GM21515 (cell line): Measurements from ENCODE around the gene MMP23B.
"Not testable (repeated sequence)": the region's sequence is repeated elsewhere in the genome, so short reads cannot be mapped to it uniquely, and the experiment has no call there.

Source experiments
- ATAC-seq: cut with Tn5 transposase; IDR thresholded peaks from one replicate; pipeline ENCODE4 v1.9.1; 2021; ENCODE audit not compliant: unreplicated experiment

MMP23B gene

DNA sequence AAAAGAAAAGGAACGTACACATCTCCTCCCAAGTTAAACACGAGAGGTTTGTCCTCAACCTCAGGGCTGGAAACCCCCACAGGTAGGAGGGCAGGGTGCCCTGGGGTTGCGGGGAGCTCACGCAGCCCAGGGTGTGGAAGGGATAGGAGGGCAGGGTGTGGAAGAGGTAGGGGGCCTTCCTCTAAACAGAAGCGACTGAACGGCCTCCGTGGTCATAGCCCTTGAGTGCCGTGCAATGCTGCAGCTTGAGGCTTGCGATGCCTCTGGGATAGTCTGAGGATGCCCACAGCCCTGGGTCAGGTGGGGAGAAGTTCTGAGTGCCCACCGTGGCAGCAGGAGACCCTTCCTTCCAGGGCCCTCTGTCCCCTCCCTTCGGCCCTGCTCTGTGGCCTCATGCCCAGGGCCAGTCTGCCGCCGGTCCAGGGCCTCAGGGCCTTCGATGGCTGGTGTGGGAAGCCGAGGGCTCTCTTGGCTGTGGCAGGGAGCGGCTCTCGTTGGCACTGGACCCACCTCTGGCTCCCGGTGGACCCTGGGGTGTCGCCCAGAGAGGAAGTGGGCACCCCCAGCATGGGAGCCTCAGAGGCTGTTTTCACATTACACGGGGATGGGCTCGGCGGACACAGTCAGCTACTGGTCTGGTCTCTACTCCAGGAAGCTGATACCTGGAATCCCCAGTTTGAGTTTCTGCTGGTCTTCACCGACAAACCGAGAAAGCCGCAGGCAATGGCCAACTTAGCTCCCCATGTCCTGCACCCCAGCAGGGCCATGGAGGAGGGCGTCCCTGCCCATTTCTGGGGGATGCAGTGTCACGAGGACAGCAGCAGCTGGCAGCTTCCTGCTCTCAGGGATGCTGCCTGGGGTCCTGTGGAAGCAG lies 33.2 kb downstream of the MMP23B start:
- ATAC-seq, result no peak

DNA sequence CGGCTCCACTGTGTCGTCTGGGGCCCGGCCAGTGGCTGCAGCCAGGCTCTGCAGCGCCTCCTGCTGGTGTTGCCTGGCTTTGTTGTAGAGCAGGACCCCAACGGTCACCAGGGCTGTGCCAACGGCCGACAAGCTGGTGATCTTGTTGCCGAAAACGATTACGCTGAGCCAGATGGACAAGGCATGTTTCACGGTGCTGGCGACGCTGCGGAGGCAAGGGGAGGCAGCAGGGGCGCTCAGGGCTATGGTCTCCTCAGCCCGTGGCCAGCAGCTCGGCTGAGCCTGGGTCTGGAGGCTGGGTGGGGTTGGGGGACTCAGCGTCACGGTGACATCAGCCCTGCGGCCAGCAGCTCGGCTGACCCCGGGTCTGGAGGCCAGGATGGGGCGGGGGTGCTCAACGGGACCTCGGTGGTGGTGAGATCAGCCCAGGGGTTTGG lies 33.9 kb downstream of the MMP23B start:
- ATAC-seq, result no peak

DNA sequence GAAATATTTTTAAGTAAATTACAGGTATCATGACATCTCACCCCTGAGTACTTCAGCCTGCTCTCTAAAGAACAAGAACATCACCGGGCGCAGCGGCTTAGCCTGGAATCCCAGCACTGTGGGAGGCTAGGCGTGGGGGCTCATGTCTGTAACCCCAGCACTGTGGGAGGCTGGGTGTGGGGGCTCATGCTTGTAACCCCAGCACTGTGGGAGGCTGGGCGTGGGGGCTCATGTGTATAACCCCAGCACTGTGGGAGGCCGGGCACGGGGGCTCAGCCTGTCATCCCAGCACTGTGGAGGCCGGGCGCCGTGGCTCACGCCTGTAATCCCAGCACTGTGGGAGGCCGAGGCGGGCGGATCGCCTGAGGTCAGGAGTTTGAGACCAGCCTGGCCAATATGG lies 34.6 kb downstream of the MMP23B start:
- no peak for ATAC-seq

DNA sequence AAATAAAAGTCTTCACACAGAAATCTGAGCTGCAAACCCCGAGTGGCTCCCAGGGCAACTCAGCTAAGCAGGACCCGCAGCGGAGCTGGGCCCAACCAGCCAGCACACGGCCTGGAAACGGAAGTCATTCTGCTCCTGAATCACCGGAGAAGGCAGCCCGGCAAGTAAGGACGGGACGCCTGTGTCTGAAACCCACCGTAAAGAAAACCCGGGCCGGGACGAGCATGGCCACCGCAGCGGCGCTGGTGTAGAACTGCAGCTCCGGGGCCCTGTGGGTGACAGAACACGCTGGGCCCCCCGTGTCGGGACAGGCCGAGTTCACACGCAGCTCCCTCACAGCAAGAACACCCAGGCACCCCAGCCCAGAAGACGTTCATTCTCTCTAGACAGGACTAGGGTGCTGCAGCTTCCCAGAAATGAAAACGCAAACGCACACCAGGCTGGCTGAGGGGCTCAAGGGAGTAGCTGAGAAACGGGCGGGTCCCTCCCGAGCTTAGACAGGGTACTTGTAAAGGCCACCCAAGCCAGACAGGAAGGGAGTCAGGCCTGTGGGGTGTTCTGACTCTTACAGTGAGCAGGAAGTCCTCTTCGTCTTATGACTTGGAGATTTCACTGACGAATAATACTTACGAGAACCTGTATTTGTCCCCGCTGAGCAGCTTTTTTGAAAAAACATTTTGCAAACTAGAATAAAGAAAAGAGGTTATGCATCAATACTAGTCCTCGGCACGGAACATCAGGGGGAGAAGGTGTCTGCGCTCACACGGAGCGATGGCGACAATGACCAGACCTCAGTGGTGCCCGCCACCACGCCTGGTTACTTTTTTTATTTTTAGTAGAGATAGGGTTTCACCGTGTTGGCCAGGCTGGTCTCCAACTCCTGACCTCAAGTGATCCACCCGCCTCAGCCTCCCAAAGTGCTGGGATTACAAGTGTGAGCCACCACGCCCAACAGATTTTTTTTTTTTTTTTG lies 37.8 kb downstream of the MMP23B start:
- no peak for ATAC-seq

GRCh38 chr1:1670866-1671265 lies 38.9 kb downstream of the MMP23B start:
- ATAC-seq, result no peak

DNA sequence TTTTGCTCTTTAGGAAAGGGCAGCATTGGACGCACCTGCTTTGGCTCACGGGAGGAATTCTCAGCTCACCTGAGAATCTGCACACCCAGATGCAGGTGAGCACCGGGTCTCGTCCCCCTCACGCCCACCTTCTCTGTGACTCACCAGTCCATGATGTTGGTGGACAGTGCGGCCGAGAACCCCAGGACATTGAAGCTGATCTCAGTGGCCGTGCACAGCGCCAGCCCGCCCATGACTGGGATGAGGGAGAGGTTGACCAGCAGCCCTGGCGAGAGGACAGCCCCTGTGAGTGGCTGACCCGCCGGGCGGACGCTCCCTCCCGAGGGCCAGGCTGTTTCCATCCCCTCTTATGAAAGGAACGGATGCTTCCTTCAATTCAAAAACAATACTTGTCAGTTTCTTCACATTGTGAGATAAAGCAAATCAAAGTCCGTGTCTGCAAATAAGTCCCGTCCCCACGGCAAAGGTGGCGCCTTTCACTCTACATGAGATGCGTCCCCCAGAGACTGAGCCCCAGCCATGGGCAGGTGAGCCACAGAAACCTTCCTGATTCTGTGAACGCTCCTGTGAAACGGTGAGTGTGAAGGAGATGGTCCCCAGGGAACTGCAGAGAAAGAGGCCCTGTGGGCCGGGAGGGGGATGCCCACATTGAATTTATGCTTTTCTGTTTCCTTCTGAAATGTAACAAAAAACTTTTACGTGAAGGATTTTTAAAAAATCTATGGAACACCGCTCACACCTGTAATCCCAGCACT lies 39.6 kb downstream of the MMP23B start:
- ATAC-seq, result no peak

GRCh38 chr1:1672181-1672965 lies 40.4 kb downstream of the MMP23B start:
- ATAC-seq, result no peak

- ATAC-seq, result not testable (repeated sequence)
These were observed 42.8 kb downstream of the MMP23B start for GRCh38 chr1:1674806-1675205.

GRCh38 chr1:1675218-1675617 lies 43.2 kb downstream of the MMP23B start:
- not testable (repeated sequence) for ATAC-seq

DNA sequence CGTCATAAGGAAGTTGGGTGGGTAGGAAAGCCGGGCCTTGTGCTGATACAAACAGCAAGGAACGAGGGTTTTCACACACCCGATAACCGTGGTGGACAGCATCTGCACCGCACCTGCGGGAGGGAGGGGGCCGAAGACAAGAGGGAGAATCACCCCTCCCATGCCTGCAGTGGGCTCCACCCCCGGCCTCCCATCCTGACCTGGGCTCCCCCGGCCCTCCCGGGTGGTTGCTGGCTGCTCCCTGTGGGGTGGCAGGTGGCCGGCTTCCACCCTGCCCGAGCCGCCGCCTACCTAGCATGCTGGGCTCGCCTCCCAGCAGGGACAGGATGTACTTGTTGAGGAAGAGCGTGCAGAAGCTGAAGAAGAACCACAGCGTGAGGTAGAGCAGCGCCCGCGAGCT lies 44.1 kb downstream of the MMP23B start:
- not testable (repeated sequence) for ATAC-seq

DNA sequence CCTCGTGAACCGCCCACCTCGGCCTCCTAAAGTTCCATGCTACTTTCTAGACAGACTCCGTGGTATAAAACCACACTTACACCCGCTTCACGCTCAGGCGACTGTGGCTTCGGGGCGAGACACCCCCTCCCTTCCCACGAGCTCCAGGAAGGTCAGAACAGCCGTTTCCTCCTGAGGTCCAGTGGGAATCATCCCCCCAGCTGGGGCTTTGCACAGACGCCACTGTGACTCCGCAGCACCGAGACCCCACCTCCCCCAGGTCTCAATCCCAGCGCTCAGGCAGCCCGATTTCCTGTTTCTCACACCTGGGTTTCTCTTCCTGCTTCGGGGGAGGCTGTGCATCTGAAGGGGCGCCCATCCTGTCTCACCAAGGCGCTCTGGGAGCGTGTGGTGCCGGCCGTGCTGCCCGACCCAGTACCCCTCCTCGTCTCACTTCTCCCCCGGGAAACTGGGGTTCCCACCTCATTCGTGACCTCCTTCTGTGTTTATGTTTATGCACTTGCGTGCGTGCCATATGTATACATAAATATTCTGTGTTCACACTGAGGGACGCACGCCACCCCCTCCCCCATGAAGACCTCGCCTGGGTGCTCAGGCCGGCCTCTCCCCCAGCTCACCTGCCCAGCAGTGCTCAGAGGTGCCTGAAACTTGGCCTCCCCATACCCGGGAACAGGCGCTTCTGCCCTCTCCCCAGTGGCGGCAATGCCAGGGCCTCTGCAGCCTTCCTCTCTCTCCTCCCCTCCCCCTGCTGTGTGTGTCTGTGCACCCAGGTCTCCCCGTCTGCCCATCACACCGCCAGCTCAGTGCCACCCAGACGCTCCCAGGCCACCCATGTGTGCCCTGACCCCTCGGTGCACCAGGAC lies 46.0 kb downstream of the MMP23B start:
- peak; percentile 57 for ATAC-seq

DNA sequence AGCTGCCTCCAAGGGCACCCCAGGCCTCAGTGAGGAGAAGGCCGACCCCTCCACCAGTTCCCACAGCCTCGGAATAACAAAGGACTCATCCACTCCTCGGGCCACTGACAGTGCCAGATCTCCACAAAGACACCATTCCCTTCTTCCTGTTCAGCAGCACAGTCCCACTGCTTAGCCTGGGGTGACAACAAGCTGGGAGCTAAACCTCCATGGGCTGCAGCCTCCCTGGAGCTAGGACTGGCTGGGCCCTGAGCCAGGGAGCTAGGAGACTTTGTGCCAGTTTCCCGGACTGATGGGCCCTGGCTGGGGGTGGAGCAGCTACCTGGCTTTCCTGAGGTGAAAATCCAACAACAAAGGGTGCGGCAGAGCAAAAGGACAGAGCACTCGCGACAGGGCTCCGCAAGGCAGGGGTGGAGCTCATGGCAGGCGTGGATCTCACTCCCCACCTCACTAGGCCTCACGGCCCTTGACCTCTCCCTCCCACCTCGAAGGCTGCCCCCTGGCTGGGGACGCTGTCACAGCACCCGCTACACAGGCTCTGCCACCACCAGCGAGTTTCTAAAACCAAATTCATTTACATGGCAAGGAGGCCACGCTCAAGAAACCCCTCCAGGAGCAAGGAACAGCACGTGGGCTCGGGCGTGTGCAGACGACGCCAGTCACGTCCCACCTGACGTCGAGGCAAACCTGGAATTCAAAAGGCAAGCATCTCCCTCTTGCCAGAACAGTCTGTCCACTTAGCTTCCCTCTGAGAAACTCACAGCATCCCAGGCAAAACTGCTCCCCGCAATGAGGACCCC lies 46.8 kb downstream of the MMP23B start:
- ATAC-seq, result peak; percentile 28

- ATAC-seq, result no peak
These were observed 48.3 kb downstream of the MMP23B start for GRCh38 chr1:1680031-1680911.

GRCh38 chr1:1680912-1681273 lies 48.9 kb downstream of the MMP23B start:
- ATAC-seq, result no peak

DNA sequence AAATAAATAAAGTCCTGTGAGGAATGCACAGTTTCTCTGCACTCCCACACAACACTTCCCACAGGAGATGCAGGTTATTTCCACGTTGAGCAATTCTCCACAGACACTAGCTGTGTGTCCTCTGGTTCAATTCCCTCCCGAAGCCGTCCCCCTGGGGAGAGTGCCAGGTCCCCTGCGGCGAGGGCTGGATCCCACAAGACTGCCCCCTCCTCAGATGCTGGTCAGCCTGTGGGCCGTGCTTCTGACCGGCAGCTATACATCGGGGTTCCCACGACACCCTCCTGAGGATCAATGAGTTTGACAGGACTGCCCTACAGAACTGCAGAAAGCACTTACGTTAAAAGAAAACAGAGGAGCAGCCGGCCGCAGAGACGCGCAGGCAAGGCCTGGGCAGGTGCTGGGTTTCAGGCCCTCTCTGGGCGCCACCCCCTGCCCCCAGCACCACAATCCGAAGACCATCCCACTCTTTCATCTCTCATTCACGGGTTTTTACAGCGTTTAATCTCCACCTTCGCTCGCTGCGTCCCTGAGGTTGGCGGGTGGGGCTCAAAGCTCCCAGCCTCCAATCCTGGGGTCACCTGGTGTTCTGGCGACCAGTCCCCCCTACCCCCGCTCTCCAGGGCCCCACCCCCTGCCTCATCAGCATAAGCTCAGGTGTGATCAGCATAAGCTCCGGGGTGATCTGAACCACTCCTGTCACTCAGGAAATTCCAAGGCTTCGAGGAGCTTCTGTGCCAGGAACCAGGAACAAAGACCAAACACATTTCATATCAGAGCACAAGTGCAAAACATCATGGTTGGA lies 51.3 kb downstream of the MMP23B start:
- ATAC-seq, result no peak
